Kidney (tissue), 14 donors: ENCODE results near the gene SEMA3A. TPM values are rescaled to one million over a fixed set of nuclear protein-coding genes. Genes with fewer than 3 reads are reported as not detected.

Experiments used
- DNase-seq, 5 donors: peaks; one replicate each; pipeline ENCODE4 v3.0.0-alpha.2; 2013 to 2020
- FAIRE-seq: peaks from 2 replicates; lab custom pipeline; 2012; peaks lifted over from hg19 to GRCh38; lab: Jason Lieb, UNC
- H3K27ac ChIP-seq, 2 donors: one replicate each; pipeline ENCODE4 v1.7.0; 2013; ENCODE audit warnings: low read depth in 2 of 2, low read length in 2 of 2, inconsistent platforms in 1 of 2
- H3K27me3 ChIP-seq: one replicate; pipeline ENCODE4 v1.7.1; 2013; ENCODE audit warnings: low read length, inconsistent platforms; ENCODE audit not compliant: control insufficient read depth, insufficient read depth
- H3K36me3 ChIP-seq, 3 donors: one replicate each; pipeline versions ENCODE4 v1.7.0 to v1.7.1; 2013; ENCODE audit warnings: low read length in 3 of 3, control low read depth in 1 of 3, inconsistent platforms in 1 of 3; ENCODE audit not compliant: insufficient read depth in 3 of 3, control insufficient read depth in 2 of 3
- H3K4me1 ChIP-seq, 3 donors: one replicate each; pipeline versions ENCODE4 v1.7.0 to v1.7.1; 2013; ENCODE audit warnings: low read length in 3 of 3, inconsistent platforms in 1 of 3, low read depth in 1 of 3; ENCODE audit not compliant: control insufficient read depth in 2 of 3, insufficient read depth in 2 of 3
- H3K4me3 ChIP-seq, 3 donors: one replicate each; pipeline versions ENCODE4 v1.7.0 to v1.8.1; 2013; ENCODE audit warnings: low read length in 3 of 3, control low read depth in 1 of 3, inconsistent platforms in 1 of 3
- H3K9ac ChIP-seq, 3 donors: one replicate each; pipeline versions ENCODE4 v1.7.0 to v1.7.1; 2013; ENCODE audit warnings: low read length in 3 of 3, control low read depth in 1 of 3, inconsistent platforms in 1 of 3
- H3K9me3 ChIP-seq, 3 donors: one replicate each; pipeline versions ENCODE4 v1.7.0 to v1.7.1; 2013; ENCODE audit warnings: low read length in 3 of 3, control low read depth in 1 of 3, inconsistent platforms in 1 of 3; ENCODE audit not compliant: control insufficient read depth in 2 of 3, insufficient read depth in 1 of 3
- CTCF ChIP-seq: IDR thresholded peaks from 3 replicates; pipeline ENCODE4 v1.5.1; 2012; ENCODE audit warnings: mild to moderate bottlenecking, moderate library complexity, borderline replicate concordance; ENCODE audit not compliant: insufficient read depth; ENCODE audit errors: extremely low read depth
- intact Hi-C: fragments of 100-400 bp; cut with DNase I; formaldehyde crosslinking; loops from one replicate; pipeline ENCODE4 v1.11.1; 2022
- polyA plus RNA-seq: library from polyadenylated mRNA; stranded (reverse); fragments of 350-450 nt; fragmentation: Illumina TruSeq; extraction: RNeasy Lipid Tissue Mini Kit (QIAGEN cat#74804); gene quantifications from one replicate; pipeline ENCODE4 v1.2.3, GENCODE V29; 2014; ENCODE audit warnings: low read depth, low replicate concordance; ENCODE audit not compliant: insufficient read depth
- total RNA-seq: library from RNA; stranded (reverse); fragmentation: NEBNext Ultra II Directional; extraction: Animal tissue kit (Norgen Biotek cat#: 25700); gene quantifications from one replicate; pipeline ENCODE4 v1.2.1, GENCODE V29; 2021
- donor health status: control.
- donor health status: control.
- donor health status: control.
- donor health status: control.
- donor health status: control.
- donor health status: DM: yes; HTN: yes; CAD: no.
- donor health status: Normal renal cell carcinoma (clear cell type).

SEMA3A gene
- total and polyA plus RNA-seq, 2 donors from 2014 or later = 0.34 to 10.7 TPM

- DNase-seq = no peak
- H3K36me3 ChIP-seq = no peaks in the 10 kb centered on the region
- H3K4me1 ChIP-seq = no peaks in the 10 kb centered on the region
- H3K27ac ChIP-seq = no peak overlapping the region
- H3K27me3 ChIP-seq = no peaks in the 10 kb centered on the region
- no peaks in the 10 kb centered on the region for H3K9me3 ChIP-seq
- no peak overlapping the region for H3K9ac ChIP-seq
- no peak overlapping the region for H3K4me3 ChIP-seq
- intact Hi-C loops = no loop called here
- no peak for TF ChIP-seq CTCF
- no peak for FAIRE-seq
These were observed 35.9 kb upstream of the SEMA3A start for GRCh38 chr7:84230491-84230890.

- Histone ChIP-seq H3K9me3 (no peaks in the 10 kb centered on the region), H3K9ac (no peak overlapping the region), H3K36me3 (no peaks in the 10 kb centered on the region), H3K27ac (no peak overlapping the region), H3K4me3 (no peak overlapping the region), H3K27me3 (no peaks in the 10 kb centered on the region), H3K4me1 (no peaks in the 10 kb centered on the region)
- DNase-seq (no peak), FAIRE-seq (no peak)
- intact Hi-C loops = no loop called here
- TF ChIP-seq CTCF = no peak
These were observed 33.9 kb upstream of the SEMA3A start for GRCh38 chr7:84228526-84228925.

GRCh38 chr7:84226759-84227158 lies 32.2 kb upstream of the SEMA3A start:
- FAIRE-seq (no peak), DNase-seq (no peak)
- no peak for TF ChIP-seq CTCF
- no peak overlapping the region for H3K4me3 ChIP-seq
- H3K27ac ChIP-seq = no peak overlapping the region
- no peaks in the 10 kb centered on the region for H3K36me3 ChIP-seq
- no peaks in the 10 kb centered on the region for H3K9me3 ChIP-seq
- no peaks in the 10 kb centered on the region for H3K4me1 ChIP-seq
- no peak overlapping the region for H3K9ac ChIP-seq
- intact Hi-C loops = no loop called here
- no peaks in the 10 kb centered on the region for H3K27me3 ChIP-seq

GRCh38 chr7:84224505-84224904 lies 29.9 kb upstream of the SEMA3A start:
- Histone ChIP-seq H3K9ac (no peak overlapping the region), H3K36me3 (no peaks in the 10 kb centered on the region), H3K9me3 (no peaks in the 10 kb centered on the region), H3K27ac (no peak overlapping the region), H3K4me1 (no peaks in the 10 kb centered on the region), H3K27me3 (no peaks in the 10 kb centered on the region), H3K4me3 (no peak overlapping the region)
- FAIRE-seq (no peak), DNase-seq (no peak)
- intact Hi-C loops = no loop called here
- no peak for TF ChIP-seq CTCF
